Gastroesophageal sphincter (tissue), 3 donors: ENCODE data around the gene IRAK1BP1.

Experiments
- CTCF ChIP-seq, 4 experiments: fragments of 200-600 bp in 2 of 4; fragments of 450-650 bp in 2 of 4; sonication (generic) in 1 of 4; IDR thresholded peaks; one replicate each; pipeline ENCODE4 v1.5.1; 2017 to 2019; ENCODE audit warnings: antibody characterized with exemption in 4 of 4, mild to moderate bottlenecking in 2 of 4, moderate library complexity in 2 of 4
- EP300 ChIP-seq: sonication (generic); formaldehyde crosslinking; IDR thresholded peaks from one replicate; pipeline ENCODE4 v1.6.1; 2017; ENCODE audit warnings: antibody characterized with exemption, mild to moderate bottlenecking
- POLR2A ChIP-seq, 2 donors: fragments of 450-650 bp; IDR thresholded peaks; one replicate each; pipeline ENCODE4 v1.6.1; 2017; ENCODE audit warnings: antibody characterized with exemption in 2 of 2, mild to moderate bottlenecking in 2 of 2, moderate library complexity in 1 of 2

- no peak for TF ChIP-seq CTCF (IDR thresholded peaks at IDR 0.05)
- no peak for TF ChIP-seq POLR2A (IDR thresholded peaks at IDR 0.05)
- TF ChIP-seq EP300: no peak
These were observed 28.9 kb downstream of the IRAK1BP1 start for GRCh38 chr6:78896227-78896626.
